Stomach (tissue), 9 donors: ENCODE data around the gene EPS8L2. TPM values are rescaled to one million over a fixed set of nuclear protein-coding genes. Genes with fewer than 3 reads are reported as not detected.
"Not testable (repeated sequence)": the region's sequence is repeated elsewhere in the genome, so short reads cannot be mapped to it uniquely, and the experiment has no call there.

Experiments
- DNase-seq, 2 donors: peaks; one replicate each; pipeline versions ENCODE4 v3.0.0 to v3.0.0-alpha.2; 2013 to 2019
- H3K27ac ChIP-seq, 5 donors: fragments of 200-600 bp in 4 of 5; sonication (generic) in 4 of 5; one replicate each; pipeline ENCODE4 v1.5.1; 2013 to 2019; ENCODE audit warnings: mild to moderate bottlenecking in 1 of 5, moderate library complexity in 1 of 5
- H3K27me3 ChIP-seq, 3 donors: fragments of 200-600 bp; sonication (generic); one replicate each; pipeline ENCODE4 v1.5.1; 2017 to 2019; ENCODE audit warnings: mixed run types in 1 of 3
- H3K36me3 ChIP-seq, 4 donors: fragments of 200-600 bp; sonication (generic); 1 replicate in 3 of 4; 2 replicates in 1 of 4; pipeline ENCODE4 v1.5.1; 2016 to 2019
- H3K4me1 ChIP-seq, 4 donors: fragments of 200-600 bp; sonication (generic); one replicate each; pipeline ENCODE4 v1.5.1; 2016 to 2019
- H3K4me3 ChIP-seq, 4 donors: fragments of 200-600 bp; sonication (generic) in 3 of 4; one replicate each; pipeline ENCODE4 v1.5.1; 2016 to 2019; ENCODE audit warnings: mild to moderate bottlenecking in 1 of 4
- H3K9me3 ChIP-seq, 4 donors: fragments of 200-600 bp; sonication (generic); one replicate each; pipeline ENCODE4 v1.5.1; 2016 to 2019
- CTCF ChIP-seq, 7 experiments: fragments of 450-650 bp in 4 of 7; fragments of 200-600 bp in 3 of 7; sonication (generic) in 3 of 7; IDR thresholded peaks; one replicate each; pipeline ENCODE4 v1.5.1; 2016 to 2019; ENCODE audit warnings: antibody characterized with exemption in 7 of 7, control low read depth in 2 of 7, mild to moderate bottlenecking in 1 of 7
- EP300 ChIP-seq: sonication (generic); formaldehyde crosslinking; IDR thresholded peaks from one replicate; pipeline ENCODE4 v1.6.1; 2017; ENCODE audit warnings: antibody characterized with exemption
- POLR2A ChIP-seq, 4 donors: fragments of 450-650 bp; IDR thresholded peaks; one replicate each; pipeline ENCODE4 v1.6.1; 2016; ENCODE audit warnings: antibody characterized with exemption in 4 of 4, control low read depth in 2 of 4, mild to moderate bottlenecking in 1 of 4, moderate library complexity in 1 of 4
- POLR2AphosphoS5 ChIP-seq, 3 donors: sonication (generic); formaldehyde crosslinking; IDR thresholded peaks; one replicate each; pipeline ENCODE4 v1.6.1; 2016; ENCODE audit warnings: antibody characterized with exemption in 3 of 3
- WGBS, 5 donors: extraction: QIAGEN DNeasy Blood & Tissue Kit in 3 of 5; methylation state at CpG; one replicate each; pipeline versions ENCODE4 v1.1.5 to v1.1.7; 2013 to 2018; 5-methylcytosine and 5-hydroxymethylcytosine counted together
- intact Hi-C: fragments of 100-400 bp; cut with DNase I; formaldehyde crosslinking; loops from one replicate; pipeline ENCODE4 v1.15.1; 2023; ENCODE audit warnings: low total_unique reads
- polyA plus RNA-seq, 3 donors: library from polyadenylated mRNA; stranded (reverse); fragments of 200-250 nt; gene quantifications; one replicate each; pipeline ENCODE4 v1.2.3, GENCODE V29; 2013
- total RNA-seq, 5 donors: library from RNA; depleted of rRNA; stranded (reverse); fragments of >200 nt; gene quantifications; one replicate each; pipeline versions ENCODE4 v1.1.0 to v1.2.3, GENCODE V29; 2014 to 2016
- donor health status: healthy with polysubstance abuse.
- donor health status: Bipolar disorder and iron deficiency.
- donor health status: healthy.

EPS8L2 gene
- total and polyA plus RNA-seq, 8 donors: 45.0 to 617 (median 180) TPM

GRCh38 chr11:686451-687243, 19.4 kb upstream of the EPS8L2 start:
- intact Hi-C loops: no loop called here
- Histone ChIP-seq H3K27me3 (no peaks in the 10 kb centered on the region), H3K9me3 (no peaks in the 10 kb centered on the region), H3K27ac (peak overlapping the region; percentile 58 to 76 (median 68)), H3K36me3 (peaks cover 48 to 94% (median 85%) of the 10 kb centered on the region in 4 donors), H3K4me1 (peaks cover 9 to 23% (median 15%) of the 10 kb centered on the region in 4 donors), H3K4me3 (no peak overlapping the region)
- DNase-seq: peak; percentile 70 to 75
- WGBS, 5 donors: 54 to 75% (median 72%) methylated on average over 30 of the region's 30 CpGs
- TF ChIP-seq CTCF (IDR thresholded peaks at IDR 0.05) (no peak), POLR2AphosphoS5 (IDR thresholded peaks at IDR 0.05) (peak in 1 of 3 donors; percentile 60)

GRCh38 chr11:687751-688150, 18.3 kb upstream of the EPS8L2 start:
- peaks cover 48 to 83% (median 74%) of the 10 kb centered on the region in 4 donors for H3K36me3 ChIP-seq

GRCh38 chr11:688681-689080, 17.4 kb upstream of the EPS8L2 start:
- TF ChIP-seq CTCF (IDR thresholded peaks at IDR 0.05): no peak
- no peak for TF ChIP-seq POLR2A (IDR thresholded peaks at IDR 0.05)
- TF ChIP-seq POLR2AphosphoS5 (IDR thresholded peaks at IDR 0.05): no peak
- no peak for TF ChIP-seq EP300
- no peak overlapping the region for H3K4me3 ChIP-seq
- H3K27ac ChIP-seq: peak overlapping the region; percentile 9 to 57 (median 38)
- WGBS, 5 donors: 77 to 86% (median 81%) methylated on average over 9 of the region's 9 CpGs
- intact Hi-C loops: no loop called here
- H3K36me3 ChIP-seq: peaks cover 44 to 73% (median 65%) of the 10 kb centered on the region in 4 donors
- H3K27me3 ChIP-seq: no peaks in the 10 kb centered on the region
- no peak for DNase-seq
- peaks cover 15 to 43% (median 32%) of the 10 kb centered on the region in 4 donors for H3K4me1 ChIP-seq
- H3K9me3 ChIP-seq: no peaks in the 10 kb centered on the region

More at GRCh38 chr11:687751-688150, 18.3 kb upstream of the EPS8L2 start:
- no peaks in the 10 kb centered on the region for H3K9me3 ChIP-seq
- WGBS, 5 donors: 89 to 94% (median 91%) methylated on average over 13 of the region's 13 CpGs
- intact Hi-C loops: no loop called here
- DNase-seq: no peak
- H3K4me3 ChIP-seq: no peak overlapping the region
- H3K27ac ChIP-seq: no peak overlapping the region
- TF ChIP-seq POLR2AphosphoS5 (IDR thresholded peaks at IDR 0.05) (no peak), CTCF (IDR thresholded peaks at IDR 0.05) (no peak), POLR2A (IDR thresholded peaks at IDR 0.05) (no peak), EP300 (no peak)
- peaks cover 9 to 34% (median 24%) of the 10 kb centered on the region in 4 donors for H3K4me1 ChIP-seq
- H3K27me3 ChIP-seq: no peaks in the 10 kb centered on the region

GRCh38 chr11:689625-690024, 16.4 kb upstream of the EPS8L2 start:
- H3K27me3 ChIP-seq: no peaks in the 10 kb centered on the region
- H3K36me3 ChIP-seq: peaks cover 38 to 64% (median 55%) of the 10 kb centered on the region in 4 donors
- H3K9me3 ChIP-seq: no peaks in the 10 kb centered on the region
- TF ChIP-seq POLR2AphosphoS5 (IDR thresholded peaks at IDR 0.05): no peak
- TF ChIP-seq EP300: no peak
- TF ChIP-seq CTCF (IDR thresholded peaks at IDR 0.05): no peak
- no peak for TF ChIP-seq POLR2A (IDR thresholded peaks at IDR 0.05)
- H3K4me1 ChIP-seq: peaks cover 24 to 52% (median 41%) of the 10 kb centered on the region in 4 donors
- H3K27ac ChIP-seq: peak overlapping the region; percentile 20 to 64 (median 57)
- WGBS, 5 donors: 35 to 70% (median 60%) methylated on average over 7 of the region's 7 CpGs
- H3K4me3 ChIP-seq: no peak overlapping the region
- no peak for DNase-seq
- intact Hi-C loops: no loop called here

GRCh38 chr11:690244-690643, 15.8 kb upstream of the EPS8L2 start:
- DNase-seq, H3K27me3 ChIP-seq, intact Hi-C loops, H3K9me3 ChIP-seq, H3K4me3 ChIP-seq: not testable (repeated sequence)
- WGBS, 5 donors: 94 to 96% (median 95%) methylated on average over 3 of the region's 3 CpGs
- Histone ChIP-seq H3K4me1 (peaks cover 25 to 53% (median 41%) of the 10 kb centered on the region in 4 donors), H3K36me3 (peaks cover 31 to 58% (median 49%) of the 10 kb centered on the region in 4 donors), H3K27ac (peak overlapping the region in 2 of 5 donors; percentile 43 to 54)
